Measurements from ENCODE around the gene TWNK. TPM values are rescaled to one million over a fixed set of nuclear protein-coding genes. Genes with fewer than 3 reads are reported as not detected.

Gene TWNK
- total and polyA plus RNA-seq, 2 donors (not counting 3 experiments of a cell fraction or from before 2014, with no cell fraction given), result 5.6 to 10.9 TPM

DNA sequence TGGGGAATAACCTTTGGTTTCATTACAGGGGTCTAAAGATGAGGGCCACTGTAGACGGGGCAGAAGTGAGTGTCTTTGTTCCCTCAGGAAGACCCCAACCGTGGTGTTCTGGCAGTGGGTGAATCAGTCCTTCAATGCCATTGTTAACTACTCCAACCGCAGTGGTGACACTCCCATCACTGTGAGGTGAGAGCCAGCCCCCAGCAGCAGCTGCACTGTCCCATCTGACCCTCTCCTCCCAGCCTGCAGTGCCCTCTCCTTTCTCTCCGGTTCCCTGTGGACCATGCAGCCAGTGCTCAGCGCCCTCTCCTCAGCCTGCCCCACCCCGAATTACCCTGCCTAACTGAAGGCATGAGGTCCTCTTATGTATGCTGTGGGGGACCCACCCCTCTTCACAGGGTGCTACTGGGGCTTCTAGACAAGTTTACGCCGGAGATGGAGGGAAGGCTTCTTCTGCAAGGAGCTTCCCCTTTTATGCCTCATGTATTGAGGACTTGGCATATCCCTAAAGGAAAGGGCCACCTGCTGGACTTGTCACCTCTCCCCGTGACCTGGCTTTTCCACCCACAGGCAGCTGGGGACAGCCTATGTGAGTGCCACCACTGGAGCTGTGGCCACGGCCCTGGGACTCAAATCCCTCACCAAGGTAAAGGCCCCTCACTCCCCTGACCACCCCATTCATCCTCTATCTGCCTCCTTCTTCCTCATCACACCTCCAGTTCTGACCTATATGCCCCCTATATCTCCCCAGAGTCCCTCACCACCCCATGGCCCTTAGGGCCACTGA lies 48.8 kb downstream of the TWNK start:
- intact Hi-C loops (cut with micrococcal nuclease), result no loop called here
- H3K4me3 ChIP-seq (replicated peaks in 1 of 3; ENCODE audit: insufficient read depth in 1 of 3, low read depth in 1 of 3, low read length in 3 of 3), result no peak overlapping the region
- no peak overlapping the region for H2AFZ ChIP-seq (ENCODE audit: low read depth, low read length)
- H3K9ac ChIP-seq (replicated peaks; ENCODE audit: extremely low read depth, insufficient read depth, low read length), result no peak overlapping the region
- H3K36me3 ChIP-seq (ENCODE audit: control insufficient read depth in 2 of 2, extremely low read depth in 1 of 2, insufficient read depth in 2 of 2, low read length in 2 of 2), result peaks cover 18 to 46% of the 10 kb centered on the region in 2 experiments
- no peak for FAIRE-seq
- H3K79me2 ChIP-seq (ENCODE audit: control insufficient read depth, insufficient read depth, low read length), result peaks cover 11% of the 10 kb centered on the region
- BruUV-seq (replicated peaks), result no TSS peak
- CTCF ChIA-PET, result interaction anchor here (1.7 to 9.9 kb wide), 3 partner anchors 16 to 38 kb away, joined by 3 to 104 read pairs (median 4); no protein-coding TSS in a partner anchor
- dilution Hi-C loops (cut with MboI; ENCODE audit: extremely low pct_ligation_motif_present, low sequenced_read_pairs), result no loop called here
- DNase-seq (ENCODE audit: low read depth, low spot score), result no peak
- no peaks in the 10 kb centered on the region for H3K9me1 ChIP-seq (replicated peaks; ENCODE audit: control insufficient read depth, extremely low read depth, insufficient read depth, low read length)
- H3K4me2 ChIP-seq (ENCODE audit: insufficient read depth, low read length), result no peak overlapping the region
- H4K20me1 ChIP-seq (replicated peaks; ENCODE audit: control insufficient read depth, extremely low read depth, insufficient read depth, low read length), result no peaks in the 10 kb centered on the region
- POLR2A ChIA-PET, result no interaction called here
- H3K27ac ChIP-seq (ENCODE audit: insufficient read depth, low read depth, low read length), result no peak overlapping the region
- H3K4me1 ChIP-seq (ENCODE audit: control insufficient read depth, extremely low read depth, insufficient read depth, low read length), result peaks cover 16% of the 10 kb centered on the region
- no peaks in the 10 kb centered on the region for H3K9me3 ChIP-seq (replicated peaks; ENCODE audit: control insufficient read depth, insufficient read depth, low read length)
- TF ChIP-seq JUN (IDR thresholded peaks at IDR 0.05; ENCODE audit: borderline replicate concordance, insufficient read depth, insufficient read length, low read depth) (no peak), CTCF (IDR thresholded peaks at IDR 0.05; ENCODE audit: extremely low read depth in 1 of 2, insufficient read depth in 1 of 2, low read depth in 1 of 2, low read length in 2 of 2) (no peak), FOS (IDR thresholded peaks at IDR 0.05; ENCODE audit: borderline replicate concordance, insufficient read depth, low read length) (no peak), POLR2A (IDR thresholded peaks at IDR 0.05; ENCODE audit: low read depth, low read length) (no peak), GATA2 (IDR thresholded peaks at IDR 0.05; ENCODE audit: insufficient read depth, insufficient read length, low read depth, low read length) (no peak), MYC (IDR thresholded peaks at IDR 0.05; ENCODE audit: low read depth, low read length) (no peak), EZH2 (IDR thresholded peaks at IDR 0.05; ENCODE audit: borderline replicate concordance, low read depth, low read length, severe bottlenecking) (no peak), POLR2AphosphoS5 (IDR thresholded peaks at IDR 0.05; ENCODE audit: insufficient read depth, low read depth, low read length) (no peak)
- TF ChIP-seq, protein P1, sequence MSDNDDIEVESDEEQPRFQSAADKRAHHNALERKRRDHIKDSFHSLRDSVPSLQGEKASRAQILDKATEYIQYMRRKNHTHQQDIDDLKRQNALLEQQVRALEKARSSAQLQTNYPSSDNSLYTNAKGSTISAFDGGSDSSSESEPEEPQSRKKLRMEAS (IDR thresholded peaks at IDR 0.05; ENCODE audit: insufficient read depth, insufficient read length), result no peak
- H3K27me3 ChIP-seq (ENCODE audit: control insufficient read depth in 2 of 2, insufficient read depth in 2 of 2, low read length in 2 of 2), result no peaks in the 10 kb centered on the region
